ENCODE data around the gene AIG1. TPM values are rescaled to one million over a fixed set of nuclear protein-coding genes. Genes with fewer than 3 reads are reported as not detected.
"Not testable (repeated sequence)": the region's sequence is repeated elsewhere in the genome, so short reads cannot be mapped to it uniquely, and the experiment has no call there.

AIG1 gene
- total RNA-seq, 1 donor from 2014 or later = 81.4 TPM

- no peak for DNase-seq (ENCODE audit: low spot score)
Measured at GRCh38 chr6:143229400-143229799, 168.7 kb downstream of the AIG1 start.

GRCh38 chr6:143232849-143233248 is 172.2 kb downstream of the AIG1 start:
- no peak for DNase-seq (ENCODE audit: low spot score)

- DNase-seq (ENCODE audit: low spot score) = no peak
Measured at GRCh38 chr6:143233554-143234285, 173.0 kb downstream of the AIG1 start.

- DNase-seq (ENCODE audit: low spot score) = no peak
Measured at GRCh38 chr6:143234734-143235133, 174.0 kb downstream of the AIG1 start.

DNA sequence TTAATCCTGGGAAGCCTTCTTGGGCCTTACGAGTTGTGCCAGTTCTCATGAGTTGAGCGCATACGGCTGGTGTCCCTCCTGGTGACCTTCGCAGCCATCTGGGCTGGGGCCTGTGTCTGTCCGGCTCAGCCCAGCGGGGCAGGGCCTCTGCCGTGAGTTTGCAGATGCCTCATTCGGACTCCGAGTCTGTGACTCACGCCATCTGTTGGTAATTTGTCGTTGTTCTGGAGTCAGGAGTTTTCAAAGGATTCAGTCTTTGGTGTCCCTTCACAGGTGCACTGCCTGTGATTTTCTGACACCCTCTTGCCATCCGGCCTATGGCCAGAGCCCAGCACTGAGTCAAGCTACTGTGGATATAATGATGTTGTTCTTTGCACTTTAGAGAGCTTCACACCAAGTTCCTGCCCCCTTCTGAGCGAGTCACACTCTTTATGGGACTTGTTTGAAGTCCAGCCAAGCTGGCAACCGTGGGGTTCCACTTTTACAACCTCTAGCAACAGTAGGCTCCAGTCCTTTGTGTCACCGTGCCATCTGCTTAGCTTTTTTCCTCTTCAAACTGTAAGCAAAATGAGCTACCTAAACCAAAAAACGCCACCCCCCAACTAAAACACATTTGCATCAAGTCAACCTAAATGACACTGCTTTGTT is 175.6 kb downstream of the AIG1 start:
- no peak for DNase-seq (ENCODE audit: low spot score)

GRCh38 chr6:143238306-143238705 is 177.6 kb downstream of the AIG1 start:
- DNase-seq (ENCODE audit: low spot score) = no peak

- DNase-seq (ENCODE audit: low spot score) = no peak
Measured at GRCh38 chr6:143241111-143241510, 180.4 kb downstream of the AIG1 start.

GRCh38 chr6:143241911-143242310 is 181.2 kb downstream of the AIG1 start:
- no peak for DNase-seq (ENCODE audit: low spot score)

DNA sequence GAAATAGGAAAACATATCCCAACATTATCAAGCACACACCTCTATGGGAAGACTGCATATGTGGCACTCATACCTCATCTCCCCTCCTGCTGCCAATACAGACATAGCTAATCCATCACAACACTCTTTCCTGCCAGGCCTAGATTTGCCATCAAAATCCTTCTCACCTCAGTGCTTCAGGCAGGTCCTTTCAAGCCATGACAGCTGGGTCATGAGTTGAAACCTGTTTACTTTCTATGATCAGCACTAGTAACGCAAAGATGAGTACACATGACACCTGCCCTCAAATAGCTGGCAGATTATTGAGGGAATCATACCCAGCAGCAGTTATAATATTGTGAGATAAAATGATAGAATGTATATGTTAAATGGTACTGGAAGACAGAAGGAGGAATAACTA is 183.1 kb downstream of the AIG1 start:
- no peak for DNase-seq (ENCODE audit: low spot score)

DNA sequence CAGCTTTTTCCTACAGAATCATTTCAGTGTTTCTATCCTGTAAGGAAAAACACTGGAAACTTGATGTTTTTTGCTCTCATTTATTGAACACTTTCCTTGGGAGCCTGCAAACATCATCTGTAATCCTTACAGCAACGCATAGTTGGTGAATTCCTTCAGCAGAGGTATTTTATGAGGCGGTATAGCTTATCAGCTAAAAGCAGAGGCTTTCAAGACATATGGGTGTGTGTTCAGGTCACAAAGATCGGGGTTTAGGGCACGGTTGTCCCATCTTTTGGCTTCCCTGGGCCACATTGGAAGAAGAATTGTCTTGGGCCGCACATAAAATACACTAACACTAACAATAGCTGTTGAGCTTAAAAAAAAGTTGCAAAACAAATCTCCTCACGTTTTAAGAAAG is 185.0 kb downstream of the AIG1 start:
- DNase-seq (ENCODE audit: low spot score) = no peak

DNA sequence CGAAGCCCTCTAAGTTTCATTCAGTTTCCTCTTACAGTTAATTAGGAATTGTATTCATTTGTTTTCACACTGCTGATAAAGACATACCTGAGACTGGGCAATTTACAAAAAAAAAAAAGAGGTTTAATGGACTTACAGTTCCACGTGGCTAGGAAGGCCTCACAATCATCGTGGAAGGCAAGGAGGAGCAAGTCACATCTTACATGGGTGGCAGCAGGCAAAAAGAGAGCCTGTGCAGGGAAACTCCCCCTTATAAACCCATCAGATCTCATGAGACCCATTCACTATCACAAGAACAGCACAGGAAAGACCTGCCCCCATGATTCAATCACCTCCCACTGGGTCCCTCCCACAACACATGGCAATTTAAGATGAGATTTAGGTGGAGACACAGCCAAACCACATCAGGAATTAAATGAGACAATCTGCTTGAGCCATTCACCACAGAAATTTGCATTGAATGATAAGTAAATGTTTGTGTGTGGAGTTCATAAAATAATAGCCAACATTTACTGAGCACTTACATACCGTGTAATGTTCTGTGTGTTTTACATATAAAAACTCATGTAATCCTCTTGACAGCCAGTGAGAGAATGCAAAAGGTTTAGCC is 185.6 kb downstream of the AIG1 start:
- DNase-seq (ENCODE audit: low spot score) = not testable (repeated sequence)

DNA sequence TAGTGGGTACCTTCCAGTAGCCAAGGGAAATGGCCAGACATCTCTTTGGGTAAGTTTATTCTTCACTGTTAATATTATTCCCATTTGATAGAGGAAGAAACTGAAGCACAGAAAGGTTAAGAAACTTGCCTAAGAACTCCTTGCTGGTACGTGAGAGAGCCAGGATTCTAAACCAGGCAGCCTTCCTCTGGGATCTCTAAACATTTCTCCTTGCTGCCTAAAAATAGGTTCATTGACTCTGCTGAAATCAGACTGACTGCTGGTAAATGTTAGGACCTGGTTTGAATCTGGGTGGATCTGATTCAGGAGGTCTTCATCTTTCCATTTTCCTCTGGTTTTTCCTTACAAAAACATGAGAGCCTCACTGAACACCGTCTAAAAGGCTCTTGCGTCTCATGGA is 186.9 kb downstream of the AIG1 start:
- no peak for DNase-seq (ENCODE audit: low spot score)

DNA sequence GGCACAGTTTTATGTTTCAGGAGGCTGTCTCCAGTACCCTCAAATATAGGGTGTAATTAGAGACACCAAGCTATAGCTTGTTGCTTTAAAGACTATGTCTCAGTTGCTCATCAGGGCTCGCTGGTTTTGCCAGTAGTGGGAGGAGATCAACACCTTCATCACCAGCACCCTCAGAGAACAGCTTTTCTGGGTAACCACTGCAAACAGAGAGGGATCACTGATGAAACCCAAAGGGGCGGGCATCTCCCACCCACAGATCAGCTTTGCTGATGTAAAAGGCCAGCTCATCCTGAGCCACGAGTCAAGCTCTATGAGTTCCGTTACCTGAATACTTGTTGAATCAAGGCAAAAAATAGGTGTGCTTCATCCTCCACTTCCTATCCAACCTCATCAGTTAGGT is 187.7 kb downstream of the AIG1 start:
- DNase-seq (ENCODE audit: low spot score) = no peak

GRCh38 chr6:143251288-143251687 is 190.6 kb downstream of the AIG1 start:
- no peak for DNase-seq (ENCODE audit: low spot score)

- DNase-seq (ENCODE audit: low spot score) = no peak
Measured at GRCh38 chr6:143252961-143253360, 192.3 kb downstream of the AIG1 start.

DNA sequence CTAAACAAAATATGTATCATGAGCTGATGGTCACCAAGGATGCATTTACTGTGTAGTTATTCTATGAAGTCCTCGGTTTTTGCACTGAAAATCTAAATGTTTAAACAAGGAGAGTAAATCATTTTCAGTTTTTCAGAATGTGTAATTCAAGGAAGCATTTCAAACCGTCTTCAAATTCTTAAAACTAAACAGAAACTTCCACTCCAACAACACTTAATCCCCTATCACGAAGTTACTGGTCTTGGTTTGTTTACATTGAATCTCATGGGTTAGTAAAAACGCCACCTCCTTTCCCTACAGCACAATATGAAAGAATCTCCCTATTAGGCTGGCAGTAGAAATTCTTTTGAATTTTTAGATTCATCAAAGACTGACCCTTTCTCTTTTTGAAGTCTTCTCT is 192.9 kb downstream of the AIG1 start:
- DNase-seq (ENCODE audit: low spot score) = no peak

- DNase-seq (ENCODE audit: low spot score) = no peak
Measured at GRCh38 chr6:143258945-143259344, 198.3 kb downstream of the AIG1 start.

- DNase-seq (ENCODE audit: low spot score) = no peak
Measured at GRCh38 chr6:143260857-143261256, 200.2 kb downstream of the AIG1 start.

- DNase-seq (ENCODE audit: low spot score) = no peak
Measured at GRCh38 chr6:143261899-143262436, 201.3 kb downstream of the AIG1 start.

DNA sequence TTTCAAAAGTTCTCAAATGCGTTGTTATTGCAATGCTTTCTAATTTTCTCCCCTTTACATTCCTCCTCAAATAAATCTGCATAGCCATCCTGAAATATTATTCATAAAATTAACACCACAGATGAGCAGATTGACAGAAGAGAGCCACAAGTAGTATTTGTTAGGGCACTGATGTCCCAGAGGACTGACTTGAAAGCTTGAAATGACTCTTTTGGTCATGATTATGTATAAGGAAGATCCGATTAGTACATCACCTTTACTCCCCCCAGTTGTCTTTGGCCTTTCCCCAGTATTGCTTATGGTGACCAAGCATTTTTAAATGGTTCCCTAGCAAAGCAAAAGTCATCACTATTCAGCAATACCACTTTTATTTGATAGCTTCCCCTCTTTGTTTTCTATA is 202.2 kb downstream of the AIG1 start:
- no peak for DNase-seq (ENCODE audit: low spot score)

DNA sequence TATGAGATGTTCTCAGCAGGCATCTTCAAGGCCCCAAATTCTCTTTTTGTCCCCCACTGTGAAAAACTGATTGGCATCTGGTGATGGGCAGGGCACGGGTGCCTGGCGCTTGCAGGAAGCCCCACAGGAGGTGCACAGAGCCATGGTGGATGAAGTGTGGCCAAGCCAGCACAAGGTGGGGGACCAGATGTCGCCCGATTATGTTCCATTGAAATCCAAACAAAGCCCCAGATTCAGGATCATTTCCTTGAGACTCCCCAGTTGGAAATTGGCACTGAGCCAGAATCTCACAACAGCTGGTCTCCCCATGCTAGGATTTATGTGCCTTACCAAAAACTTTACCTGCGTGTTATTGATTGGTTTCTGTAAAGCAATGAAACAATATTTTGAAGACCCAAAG is 203.7 kb downstream of the AIG1 start:
- no peak for DNase-seq (ENCODE audit: low spot score)

DNA sequence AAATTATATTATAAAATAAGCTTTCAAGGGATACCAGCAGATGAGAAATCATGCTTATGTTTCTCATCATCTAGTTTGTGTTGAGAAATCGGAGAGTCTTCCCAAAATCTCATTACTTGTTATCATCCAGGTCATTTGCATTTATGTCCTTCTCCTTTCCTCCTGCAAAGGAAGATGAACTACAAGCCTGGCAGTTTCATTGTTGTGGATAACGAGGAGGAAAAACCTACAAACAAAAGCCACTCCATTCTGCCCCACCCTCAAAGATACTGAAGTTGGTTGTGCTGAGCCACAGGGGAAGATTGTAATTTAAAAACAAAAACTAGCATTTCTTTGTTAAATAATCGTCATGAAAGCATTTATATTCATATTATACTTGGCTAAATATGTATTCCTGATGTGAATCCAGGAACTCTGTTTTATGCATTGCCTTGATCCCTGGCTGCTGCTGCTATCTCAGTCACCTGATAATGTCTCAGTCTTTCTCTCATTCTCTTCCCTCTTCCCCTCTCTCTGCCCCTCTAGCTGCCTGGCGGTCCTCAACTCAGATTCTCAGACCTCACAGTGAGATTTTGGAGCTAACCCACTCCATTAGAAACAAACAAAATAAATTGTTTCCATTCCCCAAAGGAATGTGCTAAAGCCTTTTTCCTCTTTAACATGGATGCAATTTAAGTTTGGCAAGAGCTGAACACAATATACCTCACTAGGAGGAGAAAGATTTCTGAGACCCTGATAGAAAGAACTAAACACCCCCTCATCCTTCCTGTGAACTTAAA is 204.5 kb downstream of the AIG1 start:
- no peak for DNase-seq (ENCODE audit: low spot score)

All from mucosa of gallbladder (tissue), 1 donor.